NCI-H1105 (cell line): ENCODE data around the gene UBAP2.

Experiments used
- DNase-seq: peaks from one replicate; lab custom pipeline; 2025; lab: John Stamatoyannopoulos, UW

UBAP2 gene

DNA sequence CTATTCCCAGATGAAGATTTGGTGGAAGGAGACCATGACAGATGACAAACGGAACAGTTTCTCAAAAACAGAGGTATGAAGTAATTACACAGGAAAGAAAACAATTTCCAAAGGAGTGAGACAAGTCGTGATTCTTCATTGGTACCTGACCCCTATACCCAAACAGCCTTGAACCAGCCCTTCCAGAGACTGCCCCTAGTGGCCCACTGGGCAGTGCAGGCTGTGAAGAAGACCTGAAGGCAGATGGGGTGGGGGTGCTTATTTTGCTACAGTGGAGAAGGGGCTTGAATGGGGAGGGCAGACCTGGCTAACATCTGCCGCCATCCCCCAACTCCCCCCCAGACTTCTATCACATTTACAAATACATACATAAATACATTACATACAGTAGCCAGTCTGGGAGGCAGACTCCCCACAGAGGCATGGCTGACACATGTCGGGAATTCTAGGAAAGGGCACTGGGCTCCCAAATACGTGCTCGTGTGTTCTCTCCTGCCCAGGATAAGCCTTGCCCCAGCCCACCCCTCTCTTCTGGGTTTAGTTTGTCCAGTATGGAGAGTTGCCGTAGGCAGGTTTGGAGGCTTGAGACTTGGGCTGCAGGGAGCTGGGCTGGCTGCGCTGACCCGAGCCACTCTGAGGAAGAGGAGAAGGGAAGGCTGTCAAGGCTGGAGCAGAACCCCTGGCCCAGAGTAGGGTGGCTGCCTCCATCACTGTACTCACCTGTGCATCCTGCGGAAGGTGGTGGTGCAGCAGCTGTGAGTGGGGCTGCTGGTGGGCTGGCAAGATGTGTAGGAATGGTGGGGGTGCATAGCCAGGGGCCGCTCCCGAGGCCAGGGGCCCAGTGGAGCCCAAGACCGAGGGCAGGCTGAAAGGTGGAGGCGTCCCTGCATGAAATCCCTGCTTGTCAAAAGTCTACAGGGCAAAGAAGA, 126.5 kb downstream of the UBAP2 start:
- DNase-seq: no peak

DNA sequence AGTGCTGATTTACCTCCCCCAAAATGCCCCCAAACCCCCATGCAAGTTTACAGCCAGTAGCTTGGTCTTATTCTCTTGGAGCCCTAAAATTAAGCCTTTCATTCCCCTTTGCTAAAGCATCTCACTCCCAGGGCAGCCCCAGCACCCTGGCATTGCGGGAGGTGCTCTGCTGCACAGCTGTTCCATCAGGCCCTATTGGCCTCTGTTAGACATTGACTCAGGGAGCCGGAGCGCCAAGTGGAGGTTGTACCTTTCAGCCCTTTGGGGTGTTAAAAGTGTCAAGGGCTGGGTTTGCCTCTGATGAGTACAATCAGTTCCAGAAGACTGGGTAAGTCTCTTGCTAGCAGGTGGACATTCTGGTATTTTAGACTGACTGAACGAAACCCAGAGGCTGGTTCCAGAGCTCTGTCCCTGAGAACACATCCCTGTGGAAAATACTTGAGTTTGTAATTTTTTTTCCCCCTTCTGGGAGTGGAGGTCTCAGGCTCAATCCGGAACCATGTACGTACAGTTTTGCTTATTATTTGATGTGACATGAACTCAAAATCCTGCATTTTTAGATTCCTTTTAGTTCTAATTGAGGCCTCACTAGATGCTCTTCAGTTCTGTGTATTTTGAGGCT, 129.3 kb downstream of the UBAP2 start:
- no peak for DNase-seq

DNA sequence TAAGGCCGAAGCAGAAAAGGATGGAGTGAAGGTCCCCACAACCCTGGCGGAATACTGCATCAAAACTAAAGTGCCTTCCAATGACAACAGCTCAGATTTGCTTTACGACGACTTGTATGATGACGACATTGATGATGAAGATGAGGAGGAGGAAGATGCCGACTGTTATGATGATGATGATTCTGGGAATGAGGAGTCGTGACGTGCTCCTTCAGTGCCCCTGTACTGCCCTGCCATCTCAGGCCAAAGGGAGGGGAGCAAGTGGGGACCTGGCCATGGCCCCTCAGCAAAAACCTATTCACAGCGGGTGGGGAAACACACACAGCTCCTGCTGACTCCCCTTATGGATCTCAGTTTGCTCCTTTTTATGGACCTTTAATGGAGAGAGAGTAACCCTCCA, 131.7 kb downstream of the UBAP2 start:
- DNase-seq: no peak

DNA sequence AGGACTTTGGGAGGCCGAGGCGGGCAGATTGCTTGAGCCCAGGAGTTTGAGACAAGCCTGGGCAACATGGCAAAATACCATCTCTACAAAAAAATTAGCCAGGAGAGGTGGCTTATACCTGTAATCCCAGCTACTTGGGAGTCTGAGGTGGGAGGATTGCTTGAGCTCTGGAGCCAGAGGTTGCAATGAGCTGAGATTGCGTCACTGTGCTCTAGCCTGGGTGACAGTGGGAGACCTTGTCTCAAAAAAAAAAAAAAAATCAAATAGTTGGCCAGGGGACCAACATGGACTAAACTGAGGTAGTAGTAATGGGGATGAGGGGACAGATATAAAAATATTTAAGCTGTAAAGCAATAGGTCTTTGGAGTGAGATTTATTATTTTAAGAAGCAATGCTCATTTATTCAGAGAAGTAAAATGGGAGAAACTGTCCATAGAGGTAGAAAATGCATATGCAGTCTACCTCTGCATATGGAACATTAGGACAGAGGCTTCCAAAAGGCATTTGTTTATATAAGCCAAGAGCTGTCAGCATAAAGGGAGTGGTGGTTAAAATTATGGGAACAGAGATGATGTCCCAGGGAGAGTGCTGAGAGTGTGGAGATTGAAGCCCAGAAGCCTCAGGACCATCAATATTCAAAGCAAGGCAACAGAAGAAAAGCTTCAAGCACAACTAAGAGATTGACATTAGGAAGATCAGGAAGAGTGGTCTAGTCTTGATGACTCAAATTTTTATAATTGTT, 133.6 kb downstream of the UBAP2 start:
- DNase-seq: no peak

DNA sequence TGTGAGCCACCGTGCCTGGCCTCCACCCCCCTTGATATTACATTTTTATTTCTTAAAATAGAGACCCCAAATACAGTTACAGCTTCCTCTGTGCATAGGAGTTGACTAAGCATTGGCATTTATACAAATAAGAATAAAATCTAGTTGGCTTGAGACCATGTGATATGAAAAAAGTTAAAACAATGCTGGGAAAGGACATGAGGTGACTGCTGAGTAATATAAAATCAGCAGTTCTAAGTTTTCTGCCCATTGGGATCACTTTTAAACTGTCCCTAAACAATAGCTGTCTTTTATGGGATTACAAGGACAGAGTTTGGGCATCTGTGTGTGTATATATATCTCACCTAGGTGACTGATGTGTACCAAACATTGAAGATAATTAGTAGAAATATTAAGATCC, 135.1 kb downstream of the UBAP2 start:
- DNase-seq: no peak

DNA sequence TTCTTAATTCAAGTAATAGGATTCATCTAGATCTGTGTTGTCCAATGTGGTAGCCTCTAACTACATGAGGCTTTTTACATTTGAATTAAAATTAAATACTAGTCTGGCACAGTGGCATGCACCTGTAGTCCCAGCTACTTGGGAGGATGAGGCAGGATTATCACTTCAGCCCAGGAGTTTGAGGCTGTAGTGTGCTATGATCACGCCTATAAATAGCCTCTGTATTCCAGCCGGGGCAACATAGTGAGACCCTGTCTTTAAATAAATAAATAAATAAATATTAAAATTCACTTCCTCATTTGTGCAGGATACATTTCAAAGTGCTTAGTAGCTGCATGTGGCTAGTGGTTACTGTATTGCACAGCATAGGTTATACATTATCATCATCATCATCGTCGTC, 139.9 kb downstream of the UBAP2 start:
- DNase-seq: no peak

DNA sequence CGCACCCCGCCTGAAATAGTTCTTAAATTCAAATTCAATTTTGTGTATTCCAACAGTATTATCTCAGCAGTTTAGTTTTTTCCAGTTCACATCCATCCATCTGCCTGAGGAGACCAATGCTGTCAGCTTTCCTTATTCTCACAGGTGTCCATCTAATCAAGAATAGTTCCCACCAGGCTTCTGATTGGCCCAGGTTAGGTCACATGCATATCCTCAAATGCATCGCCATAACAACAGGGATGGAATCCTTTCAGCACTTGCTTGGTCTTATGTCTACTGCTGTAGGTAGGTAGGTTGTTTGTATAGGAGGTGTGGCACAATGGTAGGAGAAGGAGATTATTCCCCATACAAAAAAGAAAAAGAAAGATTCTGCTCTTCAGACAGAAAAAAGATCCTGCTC, 140.6 kb downstream of the UBAP2 start:
- DNase-seq: no peak

DNA sequence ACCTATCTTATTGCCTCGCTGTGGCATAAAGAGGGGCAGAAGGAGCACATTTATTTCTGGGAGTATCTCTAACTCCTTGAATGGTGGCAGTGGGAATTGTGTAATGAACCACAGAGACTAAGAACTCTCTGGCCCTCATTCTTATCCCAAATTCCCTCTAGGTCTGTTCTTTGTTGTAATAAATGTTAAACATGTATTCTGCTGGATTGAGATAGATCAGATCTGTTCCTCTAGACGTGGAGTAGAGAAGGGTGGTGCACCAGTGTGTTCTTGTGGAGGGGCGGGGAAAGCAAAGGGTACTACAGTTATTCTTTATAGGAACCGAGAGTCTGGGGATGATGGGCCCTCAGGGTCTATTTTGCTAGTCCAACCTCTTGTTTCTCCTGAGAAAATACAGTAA, 141.3 kb downstream of the UBAP2 start:
- no peak for DNase-seq

DNA sequence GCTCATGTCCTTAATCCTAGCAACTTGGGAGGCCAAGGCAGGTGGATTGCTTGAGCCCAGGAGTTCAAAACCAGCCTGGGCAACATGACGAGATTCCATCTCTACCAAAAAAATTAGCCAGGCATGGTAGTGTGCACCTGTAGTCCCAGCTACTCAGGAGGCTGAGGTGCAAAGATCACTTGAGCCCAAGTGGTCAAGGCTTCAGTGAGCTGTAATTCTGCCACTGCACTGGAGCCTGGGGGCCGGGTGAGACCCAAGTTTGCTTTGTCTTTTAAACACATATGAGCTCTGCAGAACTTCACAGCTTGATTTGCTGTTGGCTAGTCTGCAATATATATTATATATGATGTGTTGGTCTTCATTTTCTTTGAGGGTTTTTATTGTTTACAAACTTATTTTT, 141.9 kb downstream of the UBAP2 start:
- no peak for DNase-seq

DNA sequence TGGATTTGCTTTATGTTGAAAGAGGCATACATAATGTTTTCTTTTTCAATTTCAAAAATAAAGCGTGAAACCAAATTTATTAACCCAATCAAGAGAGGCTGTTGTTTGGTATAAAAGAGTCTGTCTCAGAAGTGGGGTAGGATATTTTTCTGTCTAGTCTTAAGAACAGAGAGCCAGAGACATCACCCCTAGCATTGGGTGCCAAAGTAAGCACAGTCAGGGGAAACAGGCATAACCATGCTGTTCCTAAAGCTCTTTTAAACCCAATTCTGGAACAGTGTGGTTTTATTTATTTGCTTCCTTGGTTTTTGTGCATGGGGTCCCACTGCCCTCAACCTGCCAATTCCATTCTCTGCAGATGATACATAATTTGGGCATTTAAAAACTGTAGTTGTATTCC, 143.6 kb downstream of the UBAP2 start:
- no peak for DNase-seq

DNA sequence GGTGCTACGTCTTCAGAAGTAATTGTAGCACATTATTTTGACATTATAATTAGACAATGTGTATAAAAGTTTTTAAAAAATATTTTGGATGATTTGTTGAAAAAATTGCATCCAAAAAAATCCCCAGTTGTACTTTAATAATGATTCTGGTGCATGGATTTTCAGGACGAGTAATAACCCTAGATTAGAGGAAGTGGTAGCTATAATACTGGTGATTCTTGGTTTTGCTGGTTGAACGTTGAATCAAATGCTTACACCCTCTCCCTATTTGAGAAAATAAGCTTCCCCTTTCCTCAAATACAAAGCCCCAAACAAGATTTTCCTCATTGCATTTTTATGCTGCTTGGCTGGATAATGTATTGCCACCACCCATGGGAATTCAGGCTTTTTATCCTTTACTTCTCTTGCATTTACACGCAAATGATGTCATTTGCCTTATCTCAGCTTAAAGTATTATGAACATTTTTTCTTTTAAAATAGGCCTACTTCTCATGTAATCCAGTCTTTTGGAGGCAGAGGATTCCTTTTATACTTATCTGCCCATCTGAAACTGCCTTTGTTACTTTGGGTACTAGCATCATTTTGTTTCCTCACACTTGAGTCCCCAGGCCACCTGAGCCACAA, 145.4 kb downstream of the UBAP2 start:
- DNase-seq: no peak

DNA sequence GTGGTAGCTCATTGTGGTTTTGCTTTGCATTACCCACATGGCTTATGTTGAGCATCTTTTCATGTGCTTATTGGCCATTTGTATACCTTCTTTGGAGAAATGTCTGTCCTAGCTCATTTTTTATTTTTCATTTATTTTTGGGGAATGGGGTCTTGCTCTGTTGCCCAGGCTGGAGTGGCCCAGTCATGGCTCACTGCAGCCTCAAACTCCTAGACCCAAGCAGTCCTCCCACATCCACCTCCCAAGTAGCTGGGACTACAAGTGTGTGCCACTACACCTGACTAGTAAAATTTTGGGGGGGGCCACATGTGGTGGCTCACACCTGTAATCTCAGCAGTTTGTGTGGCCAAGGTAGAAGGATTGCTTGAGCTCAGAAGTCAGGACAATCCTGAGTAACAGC, 154.4 kb downstream of the UBAP2 start:
- no peak for DNase-seq

DNA sequence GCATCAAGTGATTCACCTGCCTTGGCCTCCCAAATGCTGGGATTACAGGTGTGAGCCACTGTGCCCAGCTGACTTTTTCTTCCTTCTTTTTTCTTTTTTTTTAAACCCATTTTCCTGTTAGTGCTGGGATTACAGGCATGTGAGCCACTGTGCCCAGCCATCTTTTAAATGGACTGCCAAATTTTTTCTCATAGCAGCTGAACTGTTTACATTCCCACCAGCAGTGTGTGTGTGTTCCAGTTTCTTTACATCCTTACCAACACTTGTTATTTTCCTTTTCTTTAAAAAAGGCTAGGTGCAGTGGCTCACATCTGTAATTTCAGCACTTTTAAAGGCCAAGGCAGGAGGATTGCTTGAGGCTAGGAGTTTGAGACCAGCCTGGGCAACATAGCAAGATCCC, 154.8 kb downstream of the UBAP2 start:
- no peak for DNase-seq

DNA sequence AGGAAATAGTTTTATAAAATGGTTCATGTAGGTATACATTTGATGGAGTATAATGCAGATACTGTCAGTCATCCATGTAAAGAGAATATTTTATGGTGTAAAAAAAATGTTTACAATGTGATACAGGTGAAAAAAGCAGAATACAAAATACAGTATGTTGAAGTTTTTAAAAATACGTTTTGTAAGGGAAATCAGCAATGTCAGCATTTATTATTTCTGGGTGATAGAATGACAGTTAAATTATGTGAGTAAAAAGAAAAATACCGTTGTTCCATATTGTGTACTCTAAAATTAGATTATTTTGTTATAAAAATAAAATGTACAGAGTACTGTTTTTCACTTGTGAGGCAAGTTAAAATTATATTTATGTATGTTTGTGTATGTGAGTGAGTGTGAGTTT, 162.7 kb downstream of the UBAP2 start:
- DNase-seq: no peak

DNA sequence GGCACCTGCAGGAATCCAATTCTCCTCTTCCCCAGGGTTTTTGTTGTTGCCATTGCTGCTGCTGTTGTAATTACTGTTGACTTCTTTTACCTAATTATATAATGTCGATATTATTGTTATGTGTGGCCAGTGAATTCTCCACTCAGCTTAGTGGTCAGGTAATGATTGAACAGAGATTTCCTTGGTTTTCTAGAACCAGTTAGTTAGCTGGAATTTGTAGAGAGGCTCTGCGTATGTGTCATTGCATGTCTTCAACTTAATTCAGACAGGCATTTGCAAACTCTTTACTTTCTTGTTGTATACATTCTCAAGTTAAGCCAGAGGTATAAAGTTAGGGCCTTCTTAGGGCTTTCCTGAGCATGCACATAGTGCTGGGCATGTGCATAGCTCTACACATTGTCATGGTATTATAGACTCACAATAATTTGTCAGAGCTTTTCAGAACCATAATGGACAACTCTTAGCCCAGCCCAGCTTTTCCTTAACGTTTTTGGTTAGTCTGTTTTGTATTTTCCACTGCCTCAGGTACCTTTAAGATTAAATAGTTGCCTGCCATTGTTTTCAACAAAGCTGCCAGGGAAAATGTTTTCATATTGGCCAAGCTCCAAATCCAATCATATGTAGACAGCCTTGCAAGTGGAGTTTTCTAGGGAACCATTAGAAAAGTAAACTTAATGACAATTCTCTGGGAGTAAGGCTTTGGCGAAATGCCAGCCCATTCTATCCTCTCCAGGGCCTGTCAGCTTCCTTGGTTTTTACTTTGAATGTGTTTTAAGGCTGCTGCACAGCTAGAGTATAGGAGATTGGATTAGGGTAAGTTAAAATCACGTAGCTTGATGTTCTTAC, 163.6 kb downstream of the UBAP2 start:
- DNase-seq: peak; percentile 89

DNA sequence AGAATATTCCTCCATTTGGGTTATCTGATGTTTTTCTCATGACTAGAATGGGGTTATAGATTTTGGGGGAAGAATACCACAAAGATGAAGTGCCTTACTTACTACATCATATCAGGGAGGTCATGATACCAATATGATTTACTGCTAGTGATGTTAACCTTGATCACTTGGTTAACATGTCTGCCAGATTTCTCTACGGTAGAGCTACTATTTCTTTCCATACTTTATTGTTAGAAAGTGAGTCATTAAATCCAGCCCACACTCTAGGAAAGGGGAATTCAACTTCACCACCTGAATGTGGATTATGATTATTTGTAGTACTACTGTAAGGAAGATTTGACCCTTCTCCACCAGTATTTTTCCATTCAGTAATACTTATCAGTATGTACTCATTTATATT, 167.1 kb downstream of the UBAP2 start:
- DNase-seq: no peak

DNA sequence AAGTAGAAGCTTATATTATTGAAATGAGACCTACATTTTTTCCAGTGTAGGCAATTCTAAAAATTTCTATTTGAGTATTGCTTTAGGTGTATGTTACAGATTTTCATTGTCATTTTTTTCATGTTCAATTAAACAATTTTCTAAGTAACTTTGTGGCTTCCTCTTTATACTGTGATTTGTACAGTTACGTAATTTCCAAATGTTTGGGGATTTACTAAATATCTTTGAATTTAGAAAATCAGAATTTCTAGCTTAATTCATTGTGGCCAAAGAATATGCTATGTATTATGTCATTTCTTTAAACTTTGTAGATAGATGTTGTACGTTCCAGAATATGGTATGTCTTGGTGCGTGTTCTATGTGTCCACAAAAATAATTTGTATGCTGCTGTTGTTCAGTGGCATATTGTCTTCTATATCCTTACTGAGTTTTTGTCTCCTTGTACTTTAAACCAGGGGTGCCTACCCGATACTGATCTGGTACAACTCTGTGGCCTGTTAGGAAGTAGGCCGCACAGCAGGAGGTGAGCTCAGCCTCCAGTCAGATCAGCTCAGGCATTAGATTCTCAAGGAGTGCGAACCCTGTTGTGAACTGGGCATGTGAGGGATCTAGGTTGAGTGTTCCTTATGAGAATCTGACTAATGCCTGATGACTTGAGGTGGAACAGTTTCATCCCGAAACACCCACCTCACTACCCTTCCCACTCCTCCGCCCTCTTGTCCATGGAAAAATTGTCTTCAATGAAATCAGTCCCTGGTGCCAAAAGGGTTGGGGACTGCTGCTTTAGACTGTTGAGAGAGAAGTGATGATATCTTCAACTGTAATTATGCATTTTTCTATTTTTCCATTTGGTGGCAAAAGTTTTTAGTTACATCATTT, 168.2 kb downstream of the UBAP2 start:
- no peak for DNase-seq

DNA sequence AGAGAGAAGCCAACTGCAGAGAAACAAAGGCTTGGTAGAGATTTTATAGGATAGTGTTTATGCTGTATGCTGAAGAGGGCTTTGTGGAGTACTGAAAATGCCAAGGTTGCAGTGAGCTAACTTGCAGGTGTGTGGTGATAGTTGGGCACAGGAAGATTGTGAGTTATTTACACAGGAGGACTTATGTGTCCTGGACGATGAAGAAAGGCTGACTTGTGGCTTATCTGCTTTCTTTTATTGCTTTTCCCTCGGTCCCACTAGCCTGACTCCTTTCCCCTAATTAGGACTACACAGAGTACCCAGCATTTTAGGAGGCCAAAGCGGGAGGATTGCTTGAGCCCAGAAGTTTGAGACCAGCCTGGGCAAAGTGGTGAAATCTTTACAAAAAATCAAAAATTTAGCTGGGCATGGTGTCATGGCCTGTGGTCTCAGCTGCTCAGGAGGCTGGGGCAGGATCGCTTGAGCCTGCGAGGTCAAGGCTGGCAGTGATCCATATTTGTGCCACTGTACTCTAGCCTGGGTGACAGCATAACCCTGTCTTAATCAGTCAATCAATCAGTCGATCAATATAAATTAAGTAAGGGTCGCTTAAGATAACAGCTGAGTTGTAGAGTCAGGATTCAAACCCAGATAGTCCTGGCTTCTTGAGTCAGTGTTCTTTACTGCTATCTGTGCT, 169.9 kb downstream of the UBAP2 start:
- no peak for DNase-seq

DNA sequence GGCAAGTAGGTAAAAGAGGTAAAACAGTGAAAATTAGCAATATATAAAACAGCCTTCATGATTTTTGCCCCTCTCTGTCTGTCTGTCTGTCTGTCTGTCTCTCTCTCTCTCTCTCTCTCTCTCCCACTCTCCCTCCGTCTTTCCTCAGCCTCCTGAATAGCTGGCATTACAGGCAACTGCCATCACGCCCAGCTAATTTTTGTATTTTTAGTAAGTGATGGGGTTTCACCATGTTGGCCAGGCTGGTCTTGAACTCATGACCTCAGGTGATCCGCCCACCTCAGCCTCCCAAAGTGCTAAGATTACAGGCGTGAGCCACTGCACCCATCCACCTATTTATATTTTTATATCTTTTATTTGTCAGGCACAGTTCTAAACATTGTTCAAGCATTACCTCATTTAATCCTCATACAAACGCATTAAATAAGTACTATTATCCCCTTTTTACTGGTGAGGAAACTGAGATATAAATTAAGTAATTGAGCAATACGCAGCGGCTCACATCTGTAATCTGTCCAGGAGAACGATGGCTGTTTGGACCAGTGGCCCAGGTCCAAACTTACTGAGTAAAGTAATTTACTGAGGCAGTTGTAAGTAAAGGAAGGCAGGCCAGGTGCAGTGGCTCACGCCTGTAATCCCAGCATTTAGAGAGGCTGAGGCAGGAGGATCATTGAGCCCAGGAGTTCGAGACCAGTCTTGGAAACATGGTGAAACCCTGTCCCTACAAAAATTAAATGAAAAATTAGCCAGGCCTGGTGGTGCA, 170.8 kb downstream of the UBAP2 start:
- DNase-seq: no peak
